Measurements from ENCODE around the gene PRLR.

The PRLR gene

DNA sequence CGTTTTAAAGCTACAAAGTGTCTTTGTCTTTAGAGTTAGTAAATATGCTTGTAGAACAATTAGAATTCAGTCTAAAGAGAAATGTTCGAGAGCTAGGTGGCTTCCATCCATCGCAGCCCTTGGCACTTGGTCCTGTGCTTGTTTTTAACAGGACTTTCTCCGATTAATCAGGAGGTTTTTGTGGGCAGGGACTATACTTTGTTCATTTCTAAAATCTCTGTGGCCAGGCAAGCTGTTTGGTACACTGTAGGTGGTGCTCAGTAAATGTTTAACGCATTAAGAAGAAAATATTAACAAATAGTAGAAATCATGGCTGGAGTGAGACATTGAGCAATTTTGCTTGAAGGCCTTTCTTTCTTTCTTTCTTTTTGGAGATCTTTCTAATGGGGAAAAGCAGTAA is 203.3 kb downstream of the PRLR start:
- no peak for DNase-seq

DNA sequence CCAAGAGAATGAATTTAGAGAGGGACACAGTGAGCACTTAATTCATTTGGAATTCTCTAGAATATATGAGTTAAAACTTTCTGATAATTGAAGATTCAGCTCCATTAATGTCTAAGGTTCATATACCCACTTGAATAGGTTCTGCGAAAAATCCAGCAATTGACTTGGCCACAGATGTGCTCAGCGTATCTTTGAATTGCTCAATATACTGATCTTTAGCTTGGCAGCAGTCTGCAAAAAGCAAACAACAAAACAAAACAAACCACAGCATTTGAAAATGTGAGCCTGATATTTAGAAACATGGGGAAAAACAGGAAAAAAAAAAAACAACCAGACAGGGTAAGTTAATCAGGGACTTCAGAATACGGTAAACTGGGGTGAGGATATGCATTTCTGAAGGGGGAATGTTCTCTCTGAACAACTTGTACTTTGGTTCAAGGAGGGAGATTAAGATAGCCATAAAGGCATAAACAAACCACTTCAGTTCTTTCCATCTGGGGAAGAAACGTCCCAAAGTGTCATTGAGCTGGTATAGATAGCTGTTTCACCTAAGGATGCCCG is 203.9 kb downstream of the PRLR start:
- DNase-seq: no peak

DNA sequence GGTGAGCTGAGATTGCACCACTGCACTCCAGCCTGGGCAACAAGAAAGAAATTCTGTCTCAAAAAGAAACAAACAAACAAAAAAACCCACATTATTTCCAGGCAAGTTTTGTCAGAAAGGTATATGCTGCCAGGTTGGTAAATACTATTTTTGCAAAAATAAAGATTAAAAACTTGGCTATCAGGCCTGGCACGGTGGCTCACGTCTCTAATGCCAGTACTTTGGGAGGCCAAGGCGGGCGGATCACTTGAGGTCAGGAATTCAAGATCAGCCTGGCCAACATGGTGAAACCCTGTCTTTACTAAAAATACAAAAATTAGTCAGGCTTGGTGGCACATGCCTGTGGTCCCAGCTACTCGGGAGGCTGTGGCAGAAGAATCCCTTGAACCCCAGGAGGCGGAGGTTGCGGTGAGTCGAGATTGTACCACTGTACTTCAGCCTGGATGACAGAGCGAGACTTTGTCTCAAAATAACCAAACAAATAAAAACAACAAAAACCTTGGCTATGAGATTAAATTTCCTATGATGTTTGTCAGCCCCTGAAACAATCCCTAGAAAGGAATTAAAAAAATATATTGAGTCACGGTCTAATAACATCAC is 205.3 kb downstream of the PRLR start:
- DNase-seq: no peak

DNA sequence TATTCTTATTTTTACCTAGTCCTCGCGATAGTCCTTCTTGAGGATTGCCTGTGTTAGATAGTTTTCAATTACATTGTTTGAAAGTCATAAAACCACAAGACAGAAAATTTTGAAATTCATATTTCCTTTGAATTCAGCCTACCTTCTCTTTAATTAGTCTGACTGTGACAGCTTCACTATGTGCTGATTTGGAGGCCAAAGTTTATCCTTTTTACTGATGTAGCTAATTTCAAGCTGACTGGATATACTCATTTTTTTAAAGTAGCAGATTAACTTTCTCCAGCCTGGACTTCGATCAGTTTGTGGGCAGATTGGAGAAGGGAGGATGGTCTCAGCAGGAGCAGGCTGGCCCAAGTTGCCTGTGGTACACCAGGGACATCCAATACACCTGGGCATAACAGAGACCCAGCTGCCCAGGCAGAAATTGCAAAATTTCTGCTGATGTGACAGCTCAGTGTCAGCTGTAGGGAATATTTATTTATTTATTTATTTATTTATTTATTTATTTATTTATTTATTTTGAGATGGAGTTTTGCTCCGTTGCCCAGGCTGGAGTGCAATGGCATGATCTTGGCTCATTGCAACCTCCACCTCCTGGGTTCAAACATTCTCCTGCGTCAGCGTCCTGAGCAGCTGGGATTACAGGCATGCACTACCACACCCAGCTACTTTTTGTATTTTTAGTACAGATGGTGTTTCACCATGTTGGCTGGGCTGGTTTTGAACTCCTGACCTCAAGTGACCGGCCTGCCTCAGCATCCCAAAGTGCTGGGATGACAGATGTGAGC is 206.7 kb downstream of the PRLR start:
- no peak for DNase-seq

DNA sequence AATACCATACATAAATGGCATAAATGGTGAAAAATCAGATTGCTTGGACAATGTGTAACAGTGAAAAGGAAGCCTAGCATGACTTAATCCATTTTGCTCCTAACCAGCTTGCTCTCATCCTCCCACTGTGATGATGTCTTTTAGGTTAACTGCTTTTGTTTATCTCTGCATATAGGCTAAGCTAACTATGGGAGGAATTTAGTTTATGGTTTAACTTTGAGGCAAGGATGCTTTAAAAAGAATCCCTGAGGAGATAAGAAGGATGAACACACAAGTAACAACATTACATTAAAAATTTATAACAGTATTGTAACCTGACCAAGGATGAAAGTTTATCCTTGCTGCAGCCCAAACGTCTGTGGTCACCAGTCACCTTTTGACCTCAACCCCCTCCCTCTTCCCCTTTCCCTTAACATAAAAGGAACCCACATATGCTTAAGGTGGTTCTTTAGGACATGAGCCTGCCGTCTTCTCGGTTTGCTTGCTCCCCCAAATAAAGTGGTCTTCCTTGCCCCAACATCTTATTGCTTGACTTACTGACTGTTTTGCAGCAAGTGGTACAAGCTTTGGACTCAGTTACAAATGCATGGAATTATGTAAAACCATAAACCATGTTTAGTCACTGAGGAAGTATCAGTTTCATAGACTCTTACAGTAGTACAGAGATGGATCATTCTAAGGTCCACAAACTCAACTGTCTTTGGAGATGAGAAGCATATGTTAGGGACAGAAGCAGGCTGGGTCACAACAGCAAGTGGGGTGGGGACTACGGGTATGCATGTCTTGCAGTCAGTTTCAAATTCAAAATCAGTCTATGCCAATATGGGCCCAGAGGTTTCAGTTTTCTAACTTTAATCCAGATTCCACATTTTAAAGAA is 213.9 kb downstream of the PRLR start:
- no peak for DNase-seq

DNA sequence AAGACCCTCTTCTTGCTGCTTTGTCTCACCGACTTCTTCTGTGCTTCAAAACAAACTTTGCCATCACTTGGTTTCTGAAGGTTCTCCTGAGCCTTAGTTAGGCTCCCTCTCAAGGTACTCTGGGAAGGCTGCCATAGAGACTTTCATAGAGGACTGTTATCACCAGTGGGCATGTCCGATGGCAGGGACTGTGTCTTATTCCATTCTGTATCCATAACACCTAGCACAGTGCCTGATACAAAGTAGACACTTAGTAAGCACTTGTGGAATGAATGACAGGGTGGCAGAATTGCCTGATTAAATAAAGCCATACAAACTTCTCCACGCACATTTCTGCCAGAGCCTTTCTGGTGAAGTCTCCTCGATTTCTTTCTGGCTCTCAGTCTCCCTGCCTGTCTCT is 215.2 kb downstream of the PRLR start:
- no peak for DNase-seq

DNA sequence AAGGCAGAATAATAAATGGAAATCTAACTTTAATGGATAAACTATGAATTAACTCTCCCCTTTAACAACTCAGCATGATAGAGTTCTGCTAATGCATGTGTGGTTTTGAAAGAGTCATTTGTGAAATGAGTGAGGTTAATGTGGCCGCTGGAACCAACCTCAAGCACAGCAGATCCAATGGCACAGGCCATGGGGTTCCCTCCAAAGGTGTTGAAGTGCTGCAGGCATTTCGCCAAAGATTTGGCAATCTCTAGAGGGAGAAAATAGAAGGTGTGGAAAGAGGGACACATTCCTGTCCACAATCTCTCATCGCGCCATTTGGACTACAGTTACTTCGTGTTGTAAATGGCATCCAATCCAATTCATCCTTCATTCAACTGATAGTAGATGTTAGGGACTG is 217.5 kb downstream of the PRLR start:
- DNase-seq: no peak

DNA sequence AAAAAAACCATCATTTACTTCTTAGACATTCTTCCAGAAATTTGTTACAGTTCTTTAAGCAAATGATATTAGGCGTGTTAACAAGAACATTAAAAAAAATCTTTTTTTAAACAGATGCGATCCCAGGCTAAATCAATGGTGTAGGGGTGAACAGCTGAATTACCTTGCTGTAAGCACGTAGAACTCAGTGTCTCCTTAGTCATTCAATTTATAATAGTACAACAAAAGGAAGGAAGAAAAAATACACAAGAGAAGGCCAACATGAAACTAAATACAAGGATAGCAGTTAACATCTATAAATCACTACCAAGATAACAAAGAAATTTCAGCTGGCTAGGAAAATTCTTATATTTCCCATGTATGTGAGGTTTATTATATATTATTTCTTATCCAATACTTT is 217.9 kb downstream of the PRLR start:
- DNase-seq: no peak

DNA sequence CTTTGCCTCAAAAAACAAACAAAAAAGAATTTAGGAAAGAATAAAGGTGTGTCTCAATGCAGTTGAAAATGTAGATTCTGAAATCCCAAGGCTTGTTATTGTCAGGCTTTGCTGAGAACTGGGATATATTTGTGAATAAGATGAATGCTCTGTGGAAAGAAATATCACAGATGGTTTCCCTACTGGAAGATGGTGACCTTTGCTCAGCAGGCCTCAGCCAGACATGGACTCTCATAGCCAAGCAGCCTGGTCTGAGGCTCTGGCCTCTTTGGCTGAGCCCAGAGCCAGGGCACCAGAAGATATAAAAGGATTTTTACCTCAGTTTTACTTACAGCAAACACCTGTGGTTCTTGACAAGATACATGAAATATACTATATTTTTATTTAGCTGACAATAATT is 219.6 kb downstream of the PRLR start:
- no peak for DNase-seq

DNA sequence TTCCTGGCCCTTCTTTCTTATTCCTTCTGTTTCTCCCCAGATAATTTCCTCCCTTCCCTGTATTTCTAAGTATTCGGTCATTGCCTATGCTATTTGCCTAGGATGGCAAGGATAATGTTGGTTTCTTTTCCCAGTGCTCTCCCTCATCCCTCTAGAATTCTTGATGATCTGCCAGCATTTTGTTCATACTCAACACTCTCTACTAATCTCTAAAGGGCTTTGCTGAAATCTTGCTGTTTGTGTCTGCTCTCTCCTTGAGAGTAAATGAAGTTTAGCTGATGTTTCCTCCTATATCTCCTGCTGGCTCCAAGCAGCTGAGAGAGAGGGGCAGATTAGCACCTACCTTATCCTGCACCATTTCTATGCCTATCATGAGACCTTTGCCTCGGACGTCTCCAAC is 220.6 kb downstream of the PRLR start:
- DNase-seq: no peak

DNA sequence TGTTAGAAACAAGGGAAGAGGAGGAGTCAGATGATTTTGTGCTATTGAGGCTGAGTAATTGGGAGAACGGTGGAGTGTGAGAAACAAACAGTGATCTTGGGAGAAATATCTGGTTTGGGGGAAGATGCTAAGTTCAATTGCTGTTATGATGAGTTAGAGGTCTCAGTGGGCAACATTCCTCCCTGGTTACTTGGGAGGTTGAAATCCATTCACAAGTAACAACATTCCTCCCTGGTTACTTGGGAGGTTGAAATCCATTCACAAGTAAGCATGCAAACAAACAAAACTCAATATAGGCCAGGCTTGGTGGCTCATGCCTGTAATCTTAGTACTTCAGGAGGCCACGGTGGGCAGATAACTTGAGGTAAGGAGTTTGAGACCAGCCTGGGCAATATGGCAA is 221.3 kb downstream of the PRLR start:
- no peak for DNase-seq

DNA sequence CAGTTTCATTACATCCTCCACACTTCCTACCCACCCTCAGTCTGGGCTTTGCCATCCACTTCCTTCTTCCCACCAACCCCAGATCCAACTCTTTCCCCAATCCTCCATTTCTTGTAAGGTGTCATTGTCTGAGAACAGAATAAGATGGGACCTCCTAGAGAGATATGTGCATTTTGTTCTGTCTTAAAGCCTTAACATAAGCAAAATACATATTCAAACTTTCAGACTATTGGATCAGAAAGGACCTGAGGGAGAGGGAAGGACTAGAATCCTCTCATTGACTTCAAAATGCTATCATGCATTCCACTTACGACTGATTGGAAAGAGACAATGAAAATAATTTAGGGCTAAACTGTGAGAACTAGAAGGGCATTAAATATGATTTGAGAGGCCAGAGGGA is 225.5 kb downstream of the PRLR start:
- no peak for DNase-seq

DNA sequence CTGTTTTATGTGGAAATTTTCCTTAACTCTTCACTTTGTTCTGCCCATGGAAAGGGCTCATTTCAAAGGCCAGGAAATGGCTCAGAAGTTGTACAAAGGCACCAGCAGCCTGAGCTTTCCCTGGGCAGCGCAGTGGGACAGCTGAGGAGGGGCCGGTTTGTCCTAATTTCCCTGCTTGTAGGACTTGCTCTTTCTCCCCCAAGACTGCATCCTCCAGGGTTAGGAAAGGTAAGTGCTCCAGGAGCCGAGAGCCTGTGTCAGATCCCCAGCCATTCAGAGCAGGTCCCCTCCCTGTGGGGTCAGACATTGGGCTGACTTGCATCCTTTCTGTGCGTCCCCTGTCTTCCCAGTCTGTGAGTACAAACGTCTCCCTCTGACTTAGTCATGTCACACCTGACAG is 226.1 kb downstream of the PRLR start:
- no peak for DNase-seq

DNA sequence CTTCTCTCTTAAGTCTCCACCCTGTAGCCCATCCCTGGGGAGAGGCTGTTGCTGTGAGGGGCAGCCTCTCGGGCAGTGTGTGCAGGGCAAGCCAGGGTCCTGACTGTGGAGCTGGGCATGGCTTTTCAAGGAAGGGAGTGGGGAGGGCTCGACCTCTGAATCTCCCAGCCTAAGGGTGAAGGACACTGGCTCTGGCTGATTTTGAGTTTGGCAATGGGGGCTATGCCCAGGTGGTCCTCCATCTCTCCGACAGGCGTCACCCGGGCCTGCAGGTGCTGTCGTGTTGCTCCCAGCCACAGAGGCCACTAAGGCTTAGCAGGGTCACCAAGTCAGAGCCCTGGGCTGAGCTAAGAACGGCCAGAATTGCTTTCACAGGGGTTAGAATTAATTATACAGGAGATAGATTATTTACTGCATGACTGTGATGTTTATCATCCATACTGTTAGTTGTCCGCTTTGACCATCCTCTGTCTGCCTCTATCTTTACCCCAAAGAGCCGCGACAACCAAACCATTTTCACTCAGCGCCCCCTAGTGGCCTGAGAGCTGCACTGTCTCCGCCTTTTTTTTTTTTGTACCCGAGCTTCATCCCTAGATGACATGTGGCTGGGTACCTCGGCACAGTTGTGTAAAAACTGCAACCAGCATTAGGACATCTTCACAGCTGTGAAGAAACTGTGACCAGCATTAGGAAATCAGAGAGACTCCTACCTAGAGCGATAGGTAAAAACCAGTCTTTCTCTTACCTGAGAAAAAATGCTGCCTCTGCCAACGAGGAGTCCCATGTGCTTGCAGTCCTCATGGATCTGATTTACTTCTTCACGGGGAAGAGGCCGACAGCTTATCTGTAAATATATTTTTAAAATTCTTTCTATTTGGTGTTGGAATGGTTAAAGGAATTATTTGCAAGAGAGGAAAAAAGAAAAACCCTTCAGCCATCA is 227.0 kb downstream of the PRLR start:
- peak; percentile 58 for DNase-seq

DNA sequence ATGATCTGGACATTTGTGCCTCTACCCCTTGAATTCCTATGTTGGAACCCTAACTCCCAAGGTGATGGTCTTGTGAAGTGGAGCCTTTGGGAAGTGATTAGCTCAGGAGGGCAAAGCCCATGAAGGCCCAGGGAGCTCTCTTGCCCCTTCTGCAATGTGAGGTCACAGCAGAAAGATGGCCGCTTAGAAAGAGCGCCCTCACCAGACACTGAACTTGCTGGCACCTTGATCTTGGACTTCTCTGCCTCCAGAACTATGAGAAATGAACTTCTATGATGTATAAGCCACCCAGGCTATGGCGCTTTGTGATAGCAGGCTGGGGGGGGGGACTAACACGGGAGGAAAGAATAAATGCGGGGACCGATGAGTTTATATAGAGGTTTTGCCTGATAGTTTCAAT is 227.8 kb downstream of the PRLR start:
- no peak for DNase-seq

DNA sequence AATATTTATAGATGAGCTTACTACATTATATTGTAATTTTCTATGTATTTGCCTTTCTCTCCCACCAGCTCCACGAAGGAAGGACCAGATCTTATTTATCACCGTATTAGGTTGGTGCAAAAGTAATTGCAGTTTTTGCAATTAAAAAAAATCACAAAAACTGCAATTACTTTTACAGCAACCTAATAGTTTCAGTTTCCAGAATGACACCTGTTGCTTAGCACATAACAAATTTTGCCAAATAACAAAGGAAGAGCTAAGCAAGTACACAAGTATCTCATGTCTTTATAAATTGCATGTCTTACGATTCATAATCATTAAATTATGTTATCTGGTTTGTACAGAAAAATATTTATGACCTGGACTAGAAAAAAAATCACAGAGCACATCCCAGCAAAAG is 228.4 kb downstream of the PRLR start:
- no peak for DNase-seq
